Transverse colon (tissue), 4 donors: ENCODE results near the gene TMEM156.

Experiments used
- EP300 ChIP-seq: sonication (generic); formaldehyde crosslinking; IDR thresholded peaks from one replicate; pipeline ENCODE4 v1.6.1; 2017; ENCODE audit warnings: antibody characterized with exemption, low read depth
- POLR2A ChIP-seq: fragments of 450-650 bp; IDR thresholded peaks from one replicate; pipeline ENCODE4 v1.6.1; 2016; ENCODE audit warnings: antibody characterized with exemption, mild to moderate bottlenecking, moderate library complexity
- POLR2AphosphoS5 ChIP-seq, 3 donors: sonication (generic); formaldehyde crosslinking; IDR thresholded peaks; one replicate each; pipeline ENCODE4 v1.6.1; 2016; ENCODE audit warnings: antibody characterized with exemption in 3 of 3
- TF ChIP-seq, protein P1 (sequence below), 5 experiments: fragments of 200-600 bp in 3 of 5; fragments of 450-650 bp in 2 of 5; sonication (generic) in 3 of 5; IDR thresholded peaks; 1 replicate in 2 of 5; 2 replicates in 3 of 5; pipeline ENCODE4 v1.5.1; 2016 to 2017; ENCODE audit warnings: antibody characterized with exemption in 5 of 5, inconsistent platforms in 3 of 5, mild to moderate bottlenecking in 2 of 5, moderate library complexity in 1 of 5

DNA sequence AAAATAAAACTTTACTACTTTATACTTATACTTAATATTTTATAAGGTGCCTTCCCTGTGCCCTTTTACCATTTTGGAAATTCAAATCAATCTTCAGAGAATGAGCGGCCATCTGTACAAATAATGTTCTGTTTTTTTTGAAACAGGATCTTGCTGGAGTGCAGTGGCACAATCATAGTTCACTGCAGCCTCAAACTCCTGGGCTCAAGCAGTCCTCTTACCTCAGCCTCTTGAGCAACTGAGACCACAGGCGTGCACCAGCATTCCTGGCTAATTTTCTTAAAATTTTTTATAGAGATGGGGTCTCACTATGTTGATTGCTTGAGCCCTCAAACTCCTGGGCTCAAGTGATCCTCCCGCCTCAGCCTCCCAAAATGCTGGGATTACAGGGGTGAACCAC, 111.1 kb downstream of the TMEM156 start:
- TF ChIP-seq, protein P1, sequence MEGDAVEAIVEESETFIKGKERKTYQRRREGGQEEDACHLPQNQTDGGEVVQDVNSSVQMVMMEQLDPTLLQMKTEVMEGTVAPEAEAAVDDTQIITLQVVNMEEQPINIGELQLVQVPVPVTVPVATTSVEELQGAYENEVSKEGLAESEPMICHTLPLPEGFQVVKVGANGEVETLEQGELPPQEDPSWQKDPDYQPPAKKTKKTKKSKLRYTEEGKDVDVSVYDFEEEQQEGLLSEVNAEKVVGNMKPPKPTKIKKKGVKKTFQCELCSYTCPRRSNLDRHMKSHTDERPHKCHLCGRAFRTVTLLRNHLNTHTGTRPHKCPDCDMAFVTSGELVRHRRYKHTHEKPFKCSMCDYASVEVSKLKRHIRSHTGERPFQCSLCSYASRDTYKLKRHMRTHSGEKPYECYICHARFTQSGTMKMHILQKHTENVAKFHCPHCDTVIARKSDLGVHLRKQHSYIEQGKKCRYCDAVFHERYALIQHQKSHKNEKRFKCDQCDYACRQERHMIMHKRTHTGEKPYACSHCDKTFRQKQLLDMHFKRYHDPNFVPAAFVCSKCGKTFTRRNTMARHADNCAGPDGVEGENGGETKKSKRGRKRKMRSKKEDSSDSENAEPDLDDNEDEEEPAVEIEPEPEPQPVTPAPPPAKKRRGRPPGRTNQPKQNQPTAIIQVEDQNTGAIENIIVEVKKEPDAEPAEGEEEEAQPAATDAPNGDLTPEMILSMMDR (IDR thresholded peaks at IDR 0.05): no peak
- TF ChIP-seq EP300 (no peak), POLR2AphosphoS5 (IDR thresholded peaks at IDR 0.05) (no peak), POLR2A (no peak)
